Body of pancreas (tissue), 4 donors: ENCODE data around the gene TIMP2. TPM values are rescaled to one million over a fixed set of nuclear protein-coding genes. Genes with fewer than 3 reads are reported as not detected.

Source experiments
- ATAC-seq: fragments of 150-250 bp; one replicate; pipeline ENCODE4 v1.9.1; 2016
- DNase-seq, 4 donors: peaks; one replicate each; pipeline ENCODE4 v3.0.0-alpha.2; 2019
- H3K27ac ChIP-seq, 4 donors: fragments of 200-600 bp; sonication (generic); 1 replicate in 3 of 4; 2 replicates in 1 of 4; pipeline versions ENCODE4 v1.5.1 to v1.6.1; 2016 to 2019; ENCODE audit warnings: mild to moderate bottlenecking in 1 of 4, mixed read lengths in 1 of 4, moderate library complexity in 1 of 4
- H3K27me3 ChIP-seq, 2 donors: fragments of 200-600 bp; sonication (generic); one replicate each; pipeline ENCODE4 v1.6.0; 2016; ENCODE audit warnings: mild to moderate bottlenecking in 1 of 2
- H3K36me3 ChIP-seq, 2 donors: fragments of 200-600 bp; sonication (generic); replicated peaks in 1 of 2; 2 replicates each; pipeline ENCODE4 v1.5.1; 2016; ENCODE audit warnings: low read depth in 2 of 2; ENCODE audit not compliant: insufficient read depth in 1 of 2
- H3K4me1 ChIP-seq: fragments of 200-600 bp; sonication (generic); one replicate; pipeline ENCODE4 v1.6.0; 2016
- H3K4me3 ChIP-seq, 2 donors: fragments of 200-600 bp; sonication (generic); 1 replicate in 1 of 2; 2 replicates in 1 of 2; pipeline ENCODE4 v1.5.1; 2016 to 2019
- H3K9me3 ChIP-seq, 3 donors: fragments of 200-600 bp; sonication (generic); 1 replicate in 2 of 3; 2 replicates in 1 of 3; pipeline ENCODE4 v1.5.1; 2016
- POLR2A ChIP-seq, 3 donors: fragments of 450-650 bp; IDR thresholded peaks; one replicate each; pipeline ENCODE4 v1.6.1; 2016; ENCODE audit warnings: antibody characterized with exemption in 3 of 3, mild to moderate bottlenecking in 2 of 3
- WGBS, 2 donors: methylation state at CpG; one replicate each; pipeline ENCODE4 v1.1.5; 2017; 5-methylcytosine and 5-hydroxymethylcytosine counted together
- intact Hi-C: fragments of 100-400 bp; cut with DNase I; formaldehyde crosslinking; loops from one replicate; pipeline ENCODE4 v1.15.1; 2023
- total RNA-seq, 2 donors: library from RNA; depleted of rRNA; stranded (reverse); fragments of >200 nt; gene quantifications; one replicate each; pipeline ENCODE4 v1.1.0, GENCODE V29; 2016
- TF ChIP-seq, protein P1 (sequence below), 7 experiments: fragments of 450-650 bp in 4 of 7; fragments of 200-600 bp in 3 of 7; sonication (generic) in 3 of 7; IDR thresholded peaks; one replicate each; pipeline ENCODE4 v1.5.1; 2016 to 2019; ENCODE audit warnings: antibody characterized with exemption in 7 of 7

The TIMP2 gene
- total RNA-seq, 2 donors from 2014 or later: 50.1 to 53.7 TPM

GRCh38 chr17:78826421-78826820 is 98.8 kb downstream of the TIMP2 start:
- 83 to 85% methylated on average over 5 of the region's 5 CpGs for WGBS, 2 donors
- no peaks in the 10 kb centered on the region for H3K27me3 ChIP-seq
- TF ChIP-seq POLR2A (IDR thresholded peaks at IDR 0.05): no peak
- TF ChIP-seq, protein P1, sequence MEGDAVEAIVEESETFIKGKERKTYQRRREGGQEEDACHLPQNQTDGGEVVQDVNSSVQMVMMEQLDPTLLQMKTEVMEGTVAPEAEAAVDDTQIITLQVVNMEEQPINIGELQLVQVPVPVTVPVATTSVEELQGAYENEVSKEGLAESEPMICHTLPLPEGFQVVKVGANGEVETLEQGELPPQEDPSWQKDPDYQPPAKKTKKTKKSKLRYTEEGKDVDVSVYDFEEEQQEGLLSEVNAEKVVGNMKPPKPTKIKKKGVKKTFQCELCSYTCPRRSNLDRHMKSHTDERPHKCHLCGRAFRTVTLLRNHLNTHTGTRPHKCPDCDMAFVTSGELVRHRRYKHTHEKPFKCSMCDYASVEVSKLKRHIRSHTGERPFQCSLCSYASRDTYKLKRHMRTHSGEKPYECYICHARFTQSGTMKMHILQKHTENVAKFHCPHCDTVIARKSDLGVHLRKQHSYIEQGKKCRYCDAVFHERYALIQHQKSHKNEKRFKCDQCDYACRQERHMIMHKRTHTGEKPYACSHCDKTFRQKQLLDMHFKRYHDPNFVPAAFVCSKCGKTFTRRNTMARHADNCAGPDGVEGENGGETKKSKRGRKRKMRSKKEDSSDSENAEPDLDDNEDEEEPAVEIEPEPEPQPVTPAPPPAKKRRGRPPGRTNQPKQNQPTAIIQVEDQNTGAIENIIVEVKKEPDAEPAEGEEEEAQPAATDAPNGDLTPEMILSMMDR (IDR thresholded peaks at IDR 0.05): no peak
- no peak overlapping the region for H3K27ac ChIP-seq
- H3K9me3 ChIP-seq: no peaks in the 10 kb centered on the region
- DNase-seq (no peak), ATAC-seq (no peak)
- H3K4me1 ChIP-seq: no peaks in the 10 kb centered on the region
- peaks cover 6 to 42% of the 10 kb centered on the region in 2 donors for H3K36me3 ChIP-seq
- intact Hi-C loops: no loop called here
- no peak overlapping the region for H3K4me3 ChIP-seq

DNA sequence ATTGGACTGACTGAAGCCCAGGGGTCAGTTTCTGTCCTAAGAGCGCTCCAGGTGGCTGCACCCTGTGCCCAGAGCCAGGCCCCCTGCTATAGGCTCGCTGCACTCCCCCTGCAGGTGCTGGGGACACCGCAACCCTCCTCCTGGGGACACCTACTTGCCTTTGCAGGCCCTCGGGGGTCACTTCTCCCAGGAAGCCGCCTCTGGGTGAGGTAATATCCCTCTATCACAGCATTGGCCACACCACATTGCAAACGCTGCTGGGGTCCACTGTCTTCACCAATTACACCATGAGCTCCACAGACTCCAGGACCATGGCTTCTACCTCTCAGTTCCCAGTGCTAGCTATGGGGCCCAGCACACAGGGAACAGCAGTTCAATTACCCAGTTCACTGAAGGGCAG is 99.5 kb downstream of the TIMP2 start:
- no peak for DNase-seq

GRCh38 chr17:78824240-78824639 is 100.9 kb downstream of the TIMP2 start:
- TF ChIP-seq, protein P1 (IDR thresholded peaks at IDR 0.05): no peak
- TF ChIP-seq POLR2A (IDR thresholded peaks at IDR 0.05): no peak
- H3K36me3 ChIP-seq: peaks cover 11 to 49% of the 10 kb centered on the region in 2 donors
- intact Hi-C loops: no loop called here
- no peak for ATAC-seq
- no peak overlapping the region for H3K27ac ChIP-seq
- no peaks in the 10 kb centered on the region for H3K27me3 ChIP-seq
- no peaks in the 10 kb centered on the region for H3K9me3 ChIP-seq
- WGBS, 2 donors: 80 to 94% methylated on average over 7 of the region's 7 CpGs
- no peak overlapping the region for H3K4me3 ChIP-seq
- DNase-seq: no peak
- H3K4me1 ChIP-seq: no peaks in the 10 kb centered on the region

More for the DNA sequence above, 99.5 kb downstream of the TIMP2 start:
- H3K4me3 ChIP-seq: no peak overlapping the region
- H3K27ac ChIP-seq: no peak overlapping the region
- intact Hi-C loops: no loop called here
- no peak for TF ChIP-seq POLR2A (IDR thresholded peaks at IDR 0.05)
- TF ChIP-seq, protein P1 (IDR thresholded peaks at IDR 0.05): no peak
- H3K36me3 ChIP-seq: peaks cover 6 to 42% of the 10 kb centered on the region in 2 donors
- WGBS, 2 donors: 85 to 93% methylated on average over 3 to 6 of the region's 6 CpGs
- H3K4me1 ChIP-seq: no peaks in the 10 kb centered on the region
- H3K9me3 ChIP-seq: no peaks in the 10 kb centered on the region
- no peak for ATAC-seq
- H3K27me3 ChIP-seq: no peaks in the 10 kb centered on the region

GRCh38 chr17:78823282-78824046 is 101.7 kb downstream of the TIMP2 start:
- intact Hi-C loops: no loop called here
- ATAC-seq: no peak
- peaks cover 11 to 51% of the 10 kb centered on the region in 2 donors for H3K36me3 ChIP-seq
- no peak overlapping the region for H3K27ac ChIP-seq
- no peak overlapping the region for H3K4me3 ChIP-seq
- H3K9me3 ChIP-seq: no peaks in the 10 kb centered on the region
- 92% methylated on average over 10 to 14 of the region's 14 CpGs for WGBS, 2 donors
- DNase-seq: no peak
- no peaks in the 10 kb centered on the region for H3K4me1 ChIP-seq
- H3K27me3 ChIP-seq: no peaks in the 10 kb centered on the region
- no peak for TF ChIP-seq POLR2A (IDR thresholded peaks at IDR 0.05)
- TF ChIP-seq, protein P1 (IDR thresholded peaks at IDR 0.05): no peak

DNA sequence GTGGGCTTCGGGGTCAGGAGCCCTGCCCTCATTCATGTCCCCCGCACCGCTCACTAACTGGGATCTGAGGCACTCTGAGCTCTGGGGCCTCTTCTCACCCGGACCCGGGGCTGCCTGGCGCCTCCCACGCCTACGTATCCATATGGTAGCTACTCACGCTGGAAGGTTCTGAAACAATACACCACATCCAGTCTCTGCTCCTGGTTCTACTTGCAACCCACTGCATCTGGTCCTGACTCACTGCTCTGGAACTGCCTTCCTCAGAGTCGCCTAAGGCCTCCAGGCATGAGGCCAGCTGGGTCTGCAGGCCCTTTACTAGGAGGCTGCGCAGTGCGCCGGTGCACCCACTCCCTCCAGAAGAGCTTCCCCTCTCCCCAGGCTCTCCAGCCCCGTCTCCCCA is 102.6 kb downstream of the TIMP2 start:
- no peak for DNase-seq
- peaks cover 11 to 45% of the 10 kb centered on the region in 2 donors for H3K36me3 ChIP-seq
- intact Hi-C loops: no loop called here

More for the DNA sequence above, 102.6 kb downstream of the TIMP2 start:
- Histone ChIP-seq H3K4me3 (no peak overlapping the region), H3K9me3 (no peaks in the 10 kb centered on the region), H3K4me1 (no peaks in the 10 kb centered on the region), H3K27me3 (no peaks in the 10 kb centered on the region), H3K27ac (no peak overlapping the region)
- TF ChIP-seq, protein P1 (IDR thresholded peaks at IDR 0.05): no peak
- TF ChIP-seq POLR2A (IDR thresholded peaks at IDR 0.05): no peak
- WGBS, 2 donors: 95 to 96% methylated on average over 14 of the region's 14 CpGs
- ATAC-seq: no peak
